Endothelial cell of umbilical vein (primary cell): ENCODE data around the gene FKBP8. TPM values are rescaled to one million over a fixed set of nuclear protein-coding genes. Genes with fewer than 3 reads are reported as not detected.

Experiments
- BruUV-seq: library from RNA; stranded (reverse); fragments of 400-500 nt; replicated peaks from 2 replicates; lab custom pipeline; 2021; lab: Mats Ljungman, UMichigan
- CTCF ChIA-PET: fragments of 300-600, 350-600 bp; sonication (Branson Sonifier 250); formaldehyde crosslinking; loops from one replicate; lab custom pipeline; 2021; ENCODE audit warnings: antibody characterized with exemption, inconsistent platforms; lab: Charles Lee
- POLR2A ChIA-PET: fragments of 300-600, 350-600 bp; sonication (Branson Sonifier 250); formaldehyde crosslinking; loops from one replicate; lab custom pipeline; 2021; ENCODE audit warnings: antibody characterized with exemption, inconsistent platforms; lab: Charles Lee
- DNase-seq: peaks from one replicate; pipeline ENCODE4 v3.0.0-alpha.2; 2011; ENCODE audit warnings: low read depth, low spot score
- FAIRE-seq: peaks from 2 replicates; lab custom pipeline; 2011; peaks lifted over from hg19 to GRCh38; lab: Jason Lieb, UNC
- H2AFZ ChIP-seq: 2 replicates; pipeline ENCODE4 v1.6.0; 2012; ENCODE audit warnings: low read depth, low read length, control low read depth, inconsistent platforms
- H3K27ac ChIP-seq: 2 replicates; pipeline ENCODE4 v1.5.1; 2011; ENCODE audit warnings: low read depth, mild to moderate bottlenecking, control low read depth, low read length, moderate library complexity; ENCODE audit not compliant: insufficient read depth
- H3K27me3 ChIP-seq, 2 experiments: 2 replicates each; pipeline versions ENCODE4 v1.6.0 to v1.6.1; 2011; ENCODE audit warnings: low read length in 2 of 2, mixed read lengths in 1 of 2; ENCODE audit not compliant: control insufficient read depth in 2 of 2, insufficient read depth in 2 of 2
- H3K36me3 ChIP-seq, 2 experiments: 2 replicates in 1 of 2; 3 replicates in 1 of 2; pipeline ENCODE4 v1.5.1; 2011; ENCODE audit warnings: low read length in 2 of 2, mild to moderate bottlenecking in 1 of 2, moderate library complexity in 1 of 2; ENCODE audit not compliant: control insufficient read depth in 2 of 2, insufficient read depth in 2 of 2; ENCODE audit errors: extremely low read depth in 1 of 2
- H3K4me1 ChIP-seq: 3 replicates; pipeline ENCODE4 v1.5.1; 2011; ENCODE audit warnings: mild to moderate bottlenecking, low read length; ENCODE audit not compliant: control insufficient read depth, insufficient read depth; ENCODE audit errors: extremely low read depth
- H3K4me2 ChIP-seq: 2 replicates; pipeline ENCODE4 v1.6.1; 2011; ENCODE audit warnings: low read length, control low read depth, mixed read lengths; ENCODE audit not compliant: insufficient read depth
- H3K4me3 ChIP-seq, 3 experiments: fragments of 200-600 bp in 1 of 3; sonication (generic), shearing (Covaris generic) in 1 of 3; replicated peaks in 1 of 3; 2 replicates each; pipeline ENCODE4 v1.5.1; 2011 to 2016; ENCODE audit warnings: control low read depth in 3 of 3, low read length in 3 of 3, mild to moderate bottlenecking in 2 of 3, inconsistent platforms in 1 of 3, low read depth in 1 of 3, moderate library complexity in 1 of 3; ENCODE audit not compliant: insufficient read depth in 1 of 3
- H3K79me2 ChIP-seq: 2 replicates; pipeline ENCODE4 v1.6.0; 2012; ENCODE audit warnings: low read length, inconsistent platforms; ENCODE audit not compliant: control insufficient read depth, insufficient read depth
- H3K9ac ChIP-seq: replicated peaks from 2 replicates; pipeline ENCODE3; 2011; ENCODE audit warnings: low read length, control low read depth; ENCODE audit not compliant: insufficient read depth; ENCODE audit errors: extremely low read depth
- H3K9me1 ChIP-seq: replicated peaks from 3 replicates; pipeline ENCODE4 v1.6.0; 2011; ENCODE audit warnings: mild to moderate bottlenecking, low read length; ENCODE audit not compliant: control insufficient read depth, insufficient read depth; ENCODE audit errors: extremely low read depth
- H3K9me3 ChIP-seq: replicated peaks from 2 replicates; pipeline ENCODE4 v1.5.1; 2012; ENCODE audit warnings: low read length, inconsistent platforms; ENCODE audit not compliant: control insufficient read depth, insufficient read depth
- H4K20me1 ChIP-seq: replicated peaks from 2 replicates; pipeline ENCODE3; 2011; ENCODE audit warnings: mild to moderate bottlenecking, low read length; ENCODE audit not compliant: control insufficient read depth, insufficient read depth; ENCODE audit errors: extremely low read depth
- CTCF ChIP-seq, 2 donors: IDR thresholded peaks; 1 replicate in 1 of 2; 2 replicates in 1 of 2; pipeline ENCODE4 v1.5.1; 2011; ENCODE audit warnings: low read length in 2 of 2, mild to moderate bottlenecking in 2 of 2, moderate library complexity in 2 of 2, control low read depth in 1 of 2, inconsistent platforms in 1 of 2, low read depth in 1 of 2; ENCODE audit not compliant: insufficient read depth in 1 of 2; ENCODE audit errors: extremely low read depth in 1 of 2
- JUN ChIP-seq: IDR thresholded peaks from 2 replicates; pipeline ENCODE4 v1.6.1; 2011; ENCODE audit warnings: borderline replicate concordance, low read depth; ENCODE audit not compliant: insufficient read length, insufficient read depth
- MYC ChIP-seq: IDR thresholded peaks from one replicate; pipeline ENCODE4 v1.6.1; 2011; ENCODE audit warnings: mild to moderate bottlenecking, low read depth, low read length
- POLR2AphosphoS5 ChIP-seq: IDR thresholded peaks from 2 replicates; pipeline ENCODE4 v1.6.1; 2012; ENCODE audit warnings: low read depth, mild to moderate bottlenecking, control low read depth, low read length, moderate library complexity; ENCODE audit not compliant: insufficient read depth
- dilution Hi-C: fragments of 300-500 bp; cut with MboI; formaldehyde crosslinking; loops from one replicate; pipeline ENCODE4 v1.15.0; 2019; ENCODE audit warnings: low sequenced_read_pairs; ENCODE audit not compliant: extremely low pct_ligation_motif_present
- intact Hi-C: fragments of 100-400 bp; cut with micrococcal nuclease; formaldehyde crosslinking; loops from one replicate; pipeline ENCODE4 v1.10.0; 2022
- polyA plus RNA-seq, 4 experiments: library from polyadenylated mRNA; depleted of rRNA in 3 of 4; stranded (reverse) in 3 of 4; unstranded in 1 of 4; fragments of >200 nt; gene quantifications; 2 replicates each; pipeline versions ENCODE4 v1.2.1 to v1.2.3, GENCODE V29; 2011 to 2012; ENCODE audit warnings: missing spikeins in 1 of 4
- total RNA-seq: library from RNA; stranded (reverse); gene quantifications from 2 replicates; pipeline ENCODE4 v1.2.3, GENCODE V29; 2021

FKBP8 gene
- total and polyA plus RNA-seq, 2 donors (not counting 3 experiments of a cell fraction or from before 2014, with no cell fraction given), result 150 to 173 TPM

GRCh38 chr19:18519962-18520847 lies 23.2 kb downstream of the FKBP8 start:
- CTCF ChIA-PET, result interaction anchor here (0.7 to 3.6 kb wide), 32 partner anchors 8 to 507 kb away, joined by 3 to 25 read pairs (median 5); partner anchors contain the start of genes KXD1, REX1BD and UPF1
- dilution Hi-C loops (no loop called here), intact Hi-C loops (loop anchor here (1.0 to 2.0 kb wide), 3 partner anchors 34 to 103 kb away; no protein-coding TSS in a partner anchor)
- Histone ChIP-seq H3K4me1 (peaks cover 19% of the 10 kb centered on the region), H3K9ac (peak overlapping the region; percentile 97), H3K9me1 (no peaks in the 10 kb centered on the region), H3K27me3 (no peaks in the 10 kb centered on the region), H3K4me3 (peak overlapping the region; percentile 71 to 85 (median 82)), H3K36me3 (no peaks in the 10 kb centered on the region), H3K4me2 (peak overlapping the region; percentile 94), H3K79me2 (peaks cover 59% of the 10 kb centered on the region), H4K20me1 (no peaks in the 10 kb centered on the region), H2AFZ (peak overlapping the region; percentile 48), H3K27ac (peak overlapping the region; percentile 89), H3K9me3 (no peaks in the 10 kb centered on the region)
- FAIRE-seq, result peak; percentile 94
- POLR2A ChIA-PET, result interaction anchor here (0.5 to 2.1 kb wide), 8 partner anchors 12 to 491 kb away, joined by 3 to 9 read pairs (median 4); partner anchors contain the start of genes KXD1, REX1BD and UBA52
- DNase-seq, result peak; percentile 85
- TF ChIP-seq POLR2AphosphoS5, result peak; percentile 26
- TF ChIP-seq CTCF (IDR thresholded peaks at IDR 0.05; ENCODE audit: extremely low read depth in 1 of 2, insufficient read depth in 1 of 2, low read depth in 1 of 2, low read length in 2 of 2), result peak; percentile 53 to 71
- no peak for TF ChIP-seq MYC
- no peak for TF ChIP-seq JUN
- TSS peak; percentile 41 for BruUV-seq
